ENCODE data around the gene PIWIL4. TPM values are rescaled to one million over a fixed set of nuclear protein-coding genes. Genes with fewer than 3 reads are reported as not detected.

PIWIL4 gene
- polyA plus RNA-seq, 2 donors, result 0.88 to 1.8 TPM

Other genes starting within 250 kb of the PIWIL4 start
- gene GPR83, start 165.9 kb upstream of the PIWIL4 start, polyA plus RNA-seq, result under 1 TPM; 0.01 to 0.06 TPM
- 1 to 10 TPM; 4.4 to 5.2 TPM for gene MRE11, start 73.5 kb upstream of the PIWIL4 start, polyA plus RNA-seq
- gene ANKRD49, start 73.4 kb upstream of the PIWIL4 start, polyA plus RNA-seq, result 10 to 100 TPM; 11.5 to 14.6 TPM
- not detected for gene C11orf97, start 54.9 kb upstream of the PIWIL4 start, polyA plus RNA-seq
- under 1 TPM; 0.61 to 0.75 TPM for gene FUT4, start 23.4 kb upstream of the PIWIL4 start, polyA plus RNA-seq
- gene AMOTL1, start 201.0 kb downstream of the PIWIL4 start, polyA plus RNA-seq, result 10 to 100 TPM; 11.3 to 15.4 TPM